Activated T-cell treated with anti-CD3 and anti-CD28 coated beads for 1 hour (primary cell): ENCODE measurements around the gene ZNF493.
A peak's percentile ranks its signal among the peaks of the same experiment; 100 is the strongest.

ENCODE experiments used
- DNase-seq: peaks from one replicate; pipeline ENCODE4 v3.0.0-alpha.2; 2020; ENCODE audit warnings: low read depth

ZNF493 gene

GRCh38 chr19:21463449-21464105, 66.6 kb downstream of the ZNF493 start:
- peak; percentile 6 for DNase-seq

GRCh38 chr19:21466627-21467026, 69.7 kb downstream of the ZNF493 start:
- DNase-seq, result no peak

DNA sequence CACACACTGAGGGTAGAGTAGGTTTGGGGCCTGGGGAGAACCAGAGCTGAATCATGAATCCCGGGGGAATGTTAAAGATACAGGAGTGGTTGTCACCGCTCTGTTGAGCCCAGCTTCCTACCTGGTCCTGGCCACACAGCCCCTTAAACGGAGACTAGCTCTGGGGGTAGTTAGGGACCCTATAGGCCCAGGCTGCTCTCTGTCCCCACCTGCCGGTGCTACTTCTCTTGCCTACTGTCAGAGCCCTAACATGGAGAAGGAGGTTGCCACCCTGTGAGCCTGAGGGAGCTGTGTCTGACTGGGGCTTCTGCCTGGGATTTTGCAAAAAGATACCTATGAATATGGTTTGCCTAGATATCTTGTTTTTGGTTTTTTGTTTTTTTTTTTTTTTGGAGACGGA, 71.9 kb downstream of the ZNF493 start:
- DNase-seq, result no peak

- DNase-seq, result no peak
Measured at GRCh38 chr19:21472507-21472906, 75.6 kb downstream of the ZNF493 start.

GRCh38 chr19:21474671-21475181, 77.8 kb downstream of the ZNF493 start:
- DNase-seq, result peak; percentile 56
